C4-2B (cell line): ENCODE data around the gene SLC2A8.
A peak's percentile ranks its signal among the peaks of the same experiment; 100 is the strongest.

Experiments used
- H3K27ac ChIP-seq: fragments of 450-650 bp; 2 replicates; pipeline ENCODE4 v1.5.1; 2017
- CTCF ChIP-seq: fragments of 450-650 bp; conservative IDR thresholded peaks from 2 replicates; pipeline ENCODE4 v1.5.1; 2017; ENCODE audit warnings: mild to moderate bottlenecking
- ZFX ChIP-seq: fragments of 450-650 bp; IDR thresholded peaks from 2 replicates; pipeline ENCODE4 v1.6.1; 2017

The SLC2A8 gene

GRCh38 chr9:127396808-127397645 lies at the start of gene SLC2A8:
Gene SLC2A8, plus strand, starts transcription at chr9:127397169. Its CDS starts 62 bp downstream, at chr9:127397231.
- peak within 1 kb of the TSS; percentile 78 for H3K27ac ChIP-seq
- TF ChIP-seq ZFX, result peak; percentile 87; the same call in 1 of the 2 replicates
- no peak for TF ChIP-seq CTCF

- no peak overlapping the region for H3K27ac ChIP-seq
- TF ChIP-seq ZFX (no peak), CTCF (peak; percentile 68)
These were observed 48.9 kb upstream of the SLC2A8 start for GRCh38 chr9:127347831-127348776.

- H3K27ac ChIP-seq, result no peak overlapping the region
- TF ChIP-seq ZFX (no peak), CTCF (no peak)
These were observed 47.4 kb upstream of the SLC2A8 start for GRCh38 chr9:127349483-127350113.

- TF ChIP-seq ZFX, result no peak
- no peak overlapping the region for H3K27ac ChIP-seq
These were observed 45.5 kb upstream of the SLC2A8 start for GRCh38 chr9:127351182-127352166.

GRCh38 chr9:127353882-127354281 lies 43.1 kb upstream of the SLC2A8 start:
- TF ChIP-seq ZFX, result no peak
- TF ChIP-seq CTCF, result no peak
- H3K27ac ChIP-seq, result no peak overlapping the region

- H3K27ac ChIP-seq, result no peak overlapping the region
- TF ChIP-seq CTCF (no peak), ZFX (no peak)
These were observed 40.1 kb upstream of the SLC2A8 start for GRCh38 chr9:127356906-127357305.
